Nephron (organoid): Measurements from ENCODE around the gene NKTR.

ENCODE experiments used
- H3K27ac Mint-ChIP-seq, 3 experiments: 2 replicates each; pipeline ENCODE4 v1.8.0; 2020; ENCODE audit warnings: mixed read lengths in 3 of 3, mild to moderate bottlenecking in 2 of 3, moderate library complexity in 1 of 3
- H3K27me3 Mint-ChIP-seq: 2 replicates; pipeline ENCODE4 v1.8.0; 2021; ENCODE audit warnings: low read depth, mild to moderate bottlenecking, moderate library complexity, mixed read lengths
- H3K36me3 Mint-ChIP-seq: 2 replicates; pipeline ENCODE4 v1.8.0; 2020; ENCODE audit warnings: low read depth, mixed read lengths
- H3K4me1 Mint-ChIP-seq: 2 replicates; pipeline ENCODE4 v1.8.0; 2020; ENCODE audit warnings: mixed read lengths
- H3K4me3 Mint-ChIP-seq, 3 experiments: 2 replicates each; pipeline ENCODE4 v1.8.0; 2020; ENCODE audit warnings: mild to moderate bottlenecking in 3 of 3, mixed read lengths in 3 of 3, moderate library complexity in 2 of 3
- H3K9me3 Mint-ChIP-seq: 2 replicates; pipeline ENCODE4 v1.8.0; 2020; ENCODE audit warnings: mixed read lengths
- TF ChIP-seq, protein P1 (sequence below), 3 experiments: fragments of 200-600 bp; sonication (generic); IDR thresholded peaks; one replicate each; pipeline ENCODE4 v1.5.0; 2021; ENCODE audit warnings: antibody characterized with exemption in 3 of 3; ENCODE audit not compliant: unreplicated experiment in 3 of 3

NKTR gene

DNA sequence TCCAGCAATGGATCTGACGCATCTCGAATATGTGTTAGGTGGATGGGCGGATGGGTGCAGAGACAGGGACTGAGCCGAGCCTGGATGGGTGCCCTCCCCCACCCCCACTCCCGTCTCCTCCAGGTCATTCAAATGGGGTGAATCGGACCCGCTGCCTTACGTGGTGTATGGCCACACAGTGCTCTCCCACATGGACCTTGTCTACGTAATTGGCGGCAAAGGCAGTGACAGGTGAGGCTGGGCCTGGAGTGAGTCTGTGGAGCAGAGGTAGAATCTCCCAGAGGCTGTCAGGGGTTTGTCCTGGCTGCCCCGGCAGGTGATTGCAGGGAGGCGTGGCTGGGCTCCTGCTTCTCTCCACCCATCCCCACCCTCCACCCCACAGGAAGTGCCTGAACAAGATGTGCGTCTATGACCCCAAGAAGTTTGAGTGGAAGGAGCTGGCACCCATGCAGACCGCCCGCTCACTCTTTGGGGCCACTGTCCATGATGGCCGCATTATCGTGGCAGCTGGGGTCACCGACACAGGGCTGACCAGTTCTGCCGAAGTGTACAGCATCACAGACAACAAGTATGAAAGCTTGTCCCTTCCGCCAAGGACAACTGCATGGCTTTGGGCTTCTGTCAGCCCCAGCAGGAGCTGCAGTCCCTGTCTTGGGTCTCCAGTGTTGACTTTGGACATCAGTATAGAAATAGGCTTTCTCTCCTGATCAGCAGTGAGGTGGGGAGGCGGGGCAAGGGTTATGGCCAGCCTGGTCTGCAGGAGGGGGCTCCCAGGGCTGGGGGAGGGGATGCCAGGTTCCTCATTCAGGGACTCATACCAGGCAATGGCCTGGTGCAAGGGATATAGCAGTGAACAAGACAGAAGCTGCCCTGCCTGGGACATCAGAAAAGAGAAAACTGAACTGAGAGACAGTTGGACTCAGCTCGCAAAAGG is 88.3 kb downstream of the NKTR start:
- peak overlapping the region in 2 of 3 experiments; percentile 79 to 80 for H3K4me3 Mint-ChIP-seq
- peaks cover 24% of the 10 kb centered on the region for H3K27me3 Mint-ChIP-seq

DNA sequence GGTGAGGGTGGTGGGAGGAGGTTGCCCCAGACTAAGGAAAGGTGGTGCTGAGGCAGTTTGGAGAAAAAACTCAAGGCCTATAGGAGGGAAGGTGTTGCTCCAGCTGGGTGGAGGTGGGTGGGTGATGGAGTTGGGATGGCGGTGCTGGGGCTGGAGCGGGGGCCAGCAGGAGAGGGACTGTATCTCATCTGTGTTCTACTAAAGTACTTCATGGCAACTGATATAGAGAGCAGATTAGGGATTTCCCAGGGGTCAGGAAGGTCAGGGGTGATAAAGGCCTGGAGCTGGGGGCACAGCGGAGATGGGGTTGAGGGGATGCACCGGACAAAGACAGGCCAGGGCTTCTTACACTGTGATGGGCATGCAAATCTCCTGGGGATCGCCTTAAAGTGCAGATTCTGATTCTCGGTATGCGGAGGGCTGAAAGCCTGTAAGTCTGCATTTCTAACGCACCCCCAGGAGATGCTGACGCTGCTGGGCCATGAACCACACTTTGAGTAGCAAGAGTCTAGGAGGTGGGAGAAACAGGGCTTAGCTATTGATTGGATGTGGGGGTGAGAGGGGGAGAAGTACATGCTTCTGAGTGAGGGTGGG is 89.0 kb downstream of the NKTR start:
- TF ChIP-seq, protein P1, sequence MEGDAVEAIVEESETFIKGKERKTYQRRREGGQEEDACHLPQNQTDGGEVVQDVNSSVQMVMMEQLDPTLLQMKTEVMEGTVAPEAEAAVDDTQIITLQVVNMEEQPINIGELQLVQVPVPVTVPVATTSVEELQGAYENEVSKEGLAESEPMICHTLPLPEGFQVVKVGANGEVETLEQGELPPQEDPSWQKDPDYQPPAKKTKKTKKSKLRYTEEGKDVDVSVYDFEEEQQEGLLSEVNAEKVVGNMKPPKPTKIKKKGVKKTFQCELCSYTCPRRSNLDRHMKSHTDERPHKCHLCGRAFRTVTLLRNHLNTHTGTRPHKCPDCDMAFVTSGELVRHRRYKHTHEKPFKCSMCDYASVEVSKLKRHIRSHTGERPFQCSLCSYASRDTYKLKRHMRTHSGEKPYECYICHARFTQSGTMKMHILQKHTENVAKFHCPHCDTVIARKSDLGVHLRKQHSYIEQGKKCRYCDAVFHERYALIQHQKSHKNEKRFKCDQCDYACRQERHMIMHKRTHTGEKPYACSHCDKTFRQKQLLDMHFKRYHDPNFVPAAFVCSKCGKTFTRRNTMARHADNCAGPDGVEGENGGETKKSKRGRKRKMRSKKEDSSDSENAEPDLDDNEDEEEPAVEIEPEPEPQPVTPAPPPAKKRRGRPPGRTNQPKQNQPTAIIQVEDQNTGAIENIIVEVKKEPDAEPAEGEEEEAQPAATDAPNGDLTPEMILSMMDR (IDR thresholded peaks at IDR 0.05; ENCODE audit: unreplicated experiment in 3 of 3) = no peak
- no peak overlapping the region for H3K27ac Mint-ChIP-seq
- peaks cover 24% of the 10 kb centered on the region for H3K27me3 Mint-ChIP-seq
- peaks cover 27% of the 10 kb centered on the region for H3K4me1 Mint-ChIP-seq
- peak overlapping the region in 1 of 3 experiments; percentile 79 for H3K4me3 Mint-ChIP-seq
- H3K9me3 Mint-ChIP-seq = no peaks in the 10 kb centered on the region
- H3K36me3 Mint-ChIP-seq = no peaks in the 10 kb centered on the region

More for the DNA sequence above, 88.3 kb downstream of the NKTR start:
- TF ChIP-seq, protein P1 (IDR thresholded peaks at IDR 0.05; ENCODE audit: unreplicated experiment in 3 of 3) = no peak
- Mint-ChIP-seq H3K4me1 (peaks cover 31% of the 10 kb centered on the region), H3K9me3 (no peaks in the 10 kb centered on the region), H3K36me3 (no peaks in the 10 kb centered on the region), H3K27ac (no peak overlapping the region)

GRCh38 chr3:42690191-42690590 is 89.7 kb downstream of the NKTR start:
- no peaks in the 10 kb centered on the region for H3K9me3 Mint-ChIP-seq
- TF ChIP-seq, protein P1 (IDR thresholded peaks at IDR 0.05; ENCODE audit: unreplicated experiment in 3 of 3) = no peak
- no peak overlapping the region for H3K27ac Mint-ChIP-seq
- peaks cover 22% of the 10 kb centered on the region for H3K4me1 Mint-ChIP-seq
- H3K27me3 Mint-ChIP-seq = peaks cover 24% of the 10 kb centered on the region
- no peaks in the 10 kb centered on the region for H3K36me3 Mint-ChIP-seq
- H3K4me3 Mint-ChIP-seq = peak overlapping the region in 2 of 3 experiments; percentile 34 to 79

- Mint-ChIP-seq H3K27me3 (peaks cover 21% of the 10 kb centered on the region), H3K9me3 (no peaks in the 10 kb centered on the region), H3K36me3 (no peaks in the 10 kb centered on the region), H3K27ac (no peak overlapping the region), H3K4me1 (peaks cover 22% of the 10 kb centered on the region), H3K4me3 (no peak overlapping the region)
- TF ChIP-seq, protein P1 (IDR thresholded peaks at IDR 0.05; ENCODE audit: unreplicated experiment in 3 of 3) = no peak
Measured at GRCh38 chr3:42690766-42691680, 90.5 kb downstream of the NKTR start.

- H3K36me3 Mint-ChIP-seq = no peaks in the 10 kb centered on the region
- TF ChIP-seq, protein P1 (IDR thresholded peaks at IDR 0.05; ENCODE audit: unreplicated experiment in 3 of 3) = no peak
- no peaks in the 10 kb centered on the region for H3K9me3 Mint-ChIP-seq
- no peak overlapping the region for H3K27ac Mint-ChIP-seq
- H3K4me3 Mint-ChIP-seq = no peak overlapping the region
- H3K27me3 Mint-ChIP-seq = peaks cover 21% of the 10 kb centered on the region
- peaks cover 17% of the 10 kb centered on the region for H3K4me1 Mint-ChIP-seq
Measured at GRCh38 chr3:42691816-42692666, 91.6 kb downstream of the NKTR start.
